Heart left ventricle (tissue), 16 donors: Measurements from ENCODE around the gene ELAVL2. TPM values are rescaled to one million over a fixed set of nuclear protein-coding genes. Genes with fewer than 3 reads are reported as not detected.
A peak's percentile ranks its signal among the peaks of the same experiment; 100 is the strongest.

Experiments used
- ATAC-seq, 4 donors: fragments of 200-7000 bp; cut with Tn5 transposase; one replicate each; pipeline ENCODE4 v1.9.1; 2020 to 2022; ENCODE audit warnings: moderate library complexity in 4 of 4, mild to moderate bottlenecking in 3 of 4, moderate number of reproducible peaks in 1 of 4
- DNase-seq, 5 donors: peaks; one replicate each; pipeline ENCODE4 v3.0.0-alpha.2; 2020
- H3K27ac ChIP-seq, 12 donors: fragments of 200-600 bp; sonication (generic) in 4 of 12; one replicate each; pipeline versions ENCODE4 v1.5.0 to v1.8.0; 2016 to 2022; ENCODE audit warnings: mild to moderate bottlenecking in 2 of 12
- H3K27me3 ChIP-seq, 9 donors: fragments of 200-600 bp; sonication (generic) in 2 of 9; one replicate each; pipeline versions ENCODE4 v1.5.1 to v1.8.0; 2016 to 2022; ENCODE audit warnings: mild to moderate bottlenecking in 3 of 9
- H3K36me3 ChIP-seq, 9 donors: fragments of 200-600 bp; sonication (generic) in 2 of 9; one replicate each; pipeline versions ENCODE4 v1.5.0 to v1.8.0; 2018 to 2022; ENCODE audit warnings: mild to moderate bottlenecking in 2 of 9
- H3K4me1 ChIP-seq, 12 donors: fragments of 200-600 bp; sonication (generic) in 4 of 12; one replicate each; pipeline versions ENCODE4 v1.5.0 to v1.8.0; 2016 to 2022; ENCODE audit warnings: mild to moderate bottlenecking in 3 of 12
- H3K4me3 ChIP-seq, 12 donors: fragments of 200-600 bp; sonication (generic) in 4 of 12; one replicate each; pipeline versions ENCODE4 v1.5.0 to v1.8.0; 2017 to 2022; ENCODE audit warnings: mild to moderate bottlenecking in 9 of 12, moderate library complexity in 4 of 12
- H3K9me3 ChIP-seq, 12 donors: fragments of 200-600 bp; sonication (generic) in 4 of 12; one replicate each; pipeline versions ENCODE4 v1.5.0 to v1.8.0; 2016 to 2022; ENCODE audit warnings: mild to moderate bottlenecking in 1 of 12
- POLR2A ChIP-seq, 2 donors: fragments of 450-650 bp; IDR thresholded peaks; one replicate each; pipeline ENCODE4 v1.6.1; 2017; ENCODE audit warnings: antibody characterized with exemption in 2 of 2, mild to moderate bottlenecking in 2 of 2, moderate library complexity in 2 of 2
- WGBS, 4 donors: extraction: QIAGEN DNeasy Blood & Tissue Kit in 2 of 4; methylation state at CpG; one replicate each; pipeline versions ENCODE4 v1.1.5 to v1.1.7; 2013 to 2018; 5-methylcytosine and 5-hydroxymethylcytosine counted together
- intact Hi-C, 10 donors: fragments of 100-400 bp; cut with DNase I; formaldehyde crosslinking; loops; one replicate each; pipeline versions ENCODE4 v1.11.1 to v1.14.2; 2022
- polyA plus RNA-seq, 2 donors: library from polyadenylated mRNA; stranded (reverse); fragments of 200-250 nt; gene quantifications; one replicate each; pipeline ENCODE4 v1.2.3, GENCODE V29; 2013
- total RNA-seq, 9 donors: library from RNA; depleted of rRNA in 2 of 9; stranded (reverse); fragments of >200 nt in 2 of 9; fragmentation: NEBNext Ultra II Directional in 3 of 9; extraction: Animal tissue kit (Norgen Biotek cat#: 25700) in 3 of 9; gene quantifications; one replicate each; pipeline versions ENCODE4 v1.1.0 to v1.2.4, GENCODE V29; 2016 to 2023
- TF ChIP-seq, protein P1 (sequence below), 12 donors: fragments of 200-600 bp; sonication (generic) in 4 of 12; IDR thresholded peaks; one replicate each; pipeline versions ENCODE4 v1.5.0 to v1.8.0; 2018 to 2022; ENCODE audit warnings: antibody characterized with exemption in 12 of 12, mild to moderate bottlenecking in 5 of 12
- donor health status: ischemic (EF 13 %, LVEDD 7.1; RV severe dilation, severe dysfunction).
- donor health status: healthy with polysubstance abuse.
- donor health status: DM: no; HTN: yes; CAD: no.
- donor health status: DM: no; HTN: no; CAD: no.
- donor health status: ischemic (EF 25% LVEDD 6.9; RV normal size, moderate dysfunction).
- donor health status: ischemic (EF 25% LVEDD 5.7; RV mildly dilated, moderate dysfunction).
- donor health status: healthy.
- donor health status: DM: yes; HTN: yes; CAD: no.
- donor health status: ischemic (EF 35%, LVEDD 5.7; RV mildly dilated, moderate dysfunction).
- donor health status: nonischemic (EF 11% LVEDD 7.7; RV severe dilation, severe dysfunction).
- donor health status: DM: yes; HTN: yes; CAD: no.
- donor health status: PGD.
- donor health status: ischemic (EF 29% LVEDD 5.4; RV normal size, mild dysfunction).
- donor health status: nonischemic (EF 23%, LVEDD 6.1; RV moderate dilation, normal function).

The ELAVL2 gene
- total and polyA plus RNA-seq, 11 donors, result 0.08 to 0.30 (median 0.19) TPM; not detected in 6

DNA sequence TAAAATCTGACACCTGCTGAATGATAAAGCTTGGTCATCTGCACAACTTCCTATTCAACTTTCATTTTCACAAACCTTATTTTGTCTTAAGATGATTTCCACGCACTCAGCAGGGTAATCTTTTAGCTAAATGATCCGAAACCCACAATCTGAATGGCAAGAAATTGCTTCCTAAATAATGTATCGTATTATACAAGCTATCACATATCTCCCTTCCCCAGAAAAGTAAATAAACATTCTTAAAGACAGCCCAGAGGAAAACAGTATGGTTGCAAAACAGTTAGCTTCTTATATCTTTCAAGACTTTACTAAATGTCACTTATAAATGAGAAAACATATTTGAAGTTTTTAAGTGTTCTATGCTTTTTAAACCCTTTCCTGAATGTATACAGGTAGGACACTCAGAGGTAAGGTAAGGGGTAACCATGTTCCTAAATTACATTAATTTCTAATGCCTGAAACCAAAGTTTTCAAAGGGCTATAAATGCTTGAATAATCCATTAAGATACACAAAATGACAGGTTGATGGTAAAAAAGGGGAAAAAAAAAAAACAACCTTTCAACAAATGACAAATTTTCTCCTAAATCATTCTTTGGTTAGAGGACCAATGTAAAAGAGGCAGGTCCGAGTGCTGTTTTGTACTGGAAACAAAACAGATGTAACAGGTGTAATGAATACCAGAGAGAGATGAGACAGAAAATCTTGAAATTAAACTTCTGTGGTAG is 36.3 kb downstream of the ELAVL2 start:
- intact Hi-C loops, result loop anchor here in 2 of 10 donors (5.0 to 10.0 kb wide), 2 partner anchors 65 to 257 kb away; no protein-coding TSS in a partner anchor
- WGBS, 4 donors, result 83 to 90% (median 88%) methylated on average over 4 of the region's 4 CpGs
- Histone ChIP-seq H3K9me3 (peaks cover 0 to 3% (median 0%) of the 10 kb centered on the region in 12 donors), H3K36me3 (no peaks in the 10 kb centered on the region), H3K4me1 (no peaks in the 10 kb centered on the region), H3K27ac (no peak overlapping the region), H3K4me3 (no peak overlapping the region), H3K27me3 (no peaks in the 10 kb centered on the region)
- no peak for TF ChIP-seq POLR2A (IDR thresholded peaks at IDR 0.05)
- TF ChIP-seq, protein P1, sequence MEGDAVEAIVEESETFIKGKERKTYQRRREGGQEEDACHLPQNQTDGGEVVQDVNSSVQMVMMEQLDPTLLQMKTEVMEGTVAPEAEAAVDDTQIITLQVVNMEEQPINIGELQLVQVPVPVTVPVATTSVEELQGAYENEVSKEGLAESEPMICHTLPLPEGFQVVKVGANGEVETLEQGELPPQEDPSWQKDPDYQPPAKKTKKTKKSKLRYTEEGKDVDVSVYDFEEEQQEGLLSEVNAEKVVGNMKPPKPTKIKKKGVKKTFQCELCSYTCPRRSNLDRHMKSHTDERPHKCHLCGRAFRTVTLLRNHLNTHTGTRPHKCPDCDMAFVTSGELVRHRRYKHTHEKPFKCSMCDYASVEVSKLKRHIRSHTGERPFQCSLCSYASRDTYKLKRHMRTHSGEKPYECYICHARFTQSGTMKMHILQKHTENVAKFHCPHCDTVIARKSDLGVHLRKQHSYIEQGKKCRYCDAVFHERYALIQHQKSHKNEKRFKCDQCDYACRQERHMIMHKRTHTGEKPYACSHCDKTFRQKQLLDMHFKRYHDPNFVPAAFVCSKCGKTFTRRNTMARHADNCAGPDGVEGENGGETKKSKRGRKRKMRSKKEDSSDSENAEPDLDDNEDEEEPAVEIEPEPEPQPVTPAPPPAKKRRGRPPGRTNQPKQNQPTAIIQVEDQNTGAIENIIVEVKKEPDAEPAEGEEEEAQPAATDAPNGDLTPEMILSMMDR (IDR thresholded peaks at IDR 0.05), result no peak
- DNase-seq, result no peak
- no peak for ATAC-seq

DNA sequence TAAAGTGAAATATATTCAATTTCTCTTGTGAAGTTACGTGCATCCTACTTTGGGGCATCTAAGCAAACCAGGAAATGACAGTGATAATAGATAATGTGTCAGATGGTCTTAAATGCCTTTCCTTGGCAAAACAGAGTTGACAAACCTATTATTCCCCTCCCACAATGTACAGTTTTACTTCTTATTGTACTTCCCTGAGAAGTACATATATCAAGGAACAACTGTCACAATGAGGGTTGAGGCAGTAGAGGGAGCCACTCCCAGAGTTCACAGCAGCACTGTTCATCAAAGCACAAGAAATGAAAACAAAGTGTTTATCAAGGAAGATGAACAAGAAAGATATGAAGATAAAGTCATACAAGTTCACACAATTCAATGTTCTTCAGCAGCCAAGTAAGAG is 41.1 kb downstream of the ELAVL2 start:
- no peaks in the 10 kb centered on the region for H3K4me1 ChIP-seq
- intact Hi-C loops, result loop anchor here in 1 of 10 donors (2.0 kb wide), 1 partner anchor 18 kb away; no protein-coding TSS in a partner anchor
- DNase-seq, result no peak
- H3K27ac ChIP-seq, result no peak overlapping the region
- H3K4me3 ChIP-seq, result no peak overlapping the region
- no peaks in the 10 kb centered on the region for H3K36me3 ChIP-seq
- WGBS, 4 donors, result 87 to 93% (median 91%) methylated on average over 1 of the region's 1 CpG
- no peak for TF ChIP-seq POLR2A (IDR thresholded peaks at IDR 0.05)
- TF ChIP-seq, protein P1 (IDR thresholded peaks at IDR 0.05), result no peak
- H3K9me3 ChIP-seq, result no peaks in the 10 kb centered on the region
- H3K27me3 ChIP-seq, result no peaks in the 10 kb centered on the region
- ATAC-seq, result no peak

DNA sequence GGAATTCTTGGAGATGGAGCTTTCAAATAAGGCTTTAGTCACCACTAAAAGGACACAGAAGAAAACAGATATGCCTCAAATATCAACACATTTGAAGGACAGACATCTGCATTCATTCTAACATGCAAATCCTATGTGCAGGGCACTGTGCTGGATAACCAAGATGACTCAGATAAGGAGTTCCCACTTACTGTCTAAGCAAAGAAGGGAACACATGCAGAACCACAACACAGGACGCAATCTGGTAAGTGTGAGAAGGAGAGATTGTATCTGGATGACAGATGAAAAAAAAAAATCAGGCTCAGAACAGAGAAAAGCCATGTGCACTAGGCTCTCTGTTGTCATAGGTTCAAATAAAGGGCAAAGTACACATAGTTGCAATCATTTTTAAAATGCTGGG is 42.5 kb downstream of the ELAVL2 start:
- 34 to 84% (median 57%) methylated on average over 1 of the region's 1 CpG for WGBS, 4 donors
- H3K4me1 ChIP-seq, result peaks cover 0 to 10% (median 0%) of the 10 kb centered on the region in 12 donors
- H3K9me3 ChIP-seq, result no peaks in the 10 kb centered on the region
- TF ChIP-seq, protein P1 (IDR thresholded peaks at IDR 0.05), result no peak
- no peak for TF ChIP-seq POLR2A (IDR thresholded peaks at IDR 0.05)
- no peak overlapping the region for H3K4me3 ChIP-seq
- no peaks in the 10 kb centered on the region for H3K27me3 ChIP-seq
- intact Hi-C loops, result no loop called here
- no peaks in the 10 kb centered on the region for H3K36me3 ChIP-seq
- ATAC-seq (no peak), DNase-seq (no peak)
- no peak overlapping the region for H3K27ac ChIP-seq

DNA sequence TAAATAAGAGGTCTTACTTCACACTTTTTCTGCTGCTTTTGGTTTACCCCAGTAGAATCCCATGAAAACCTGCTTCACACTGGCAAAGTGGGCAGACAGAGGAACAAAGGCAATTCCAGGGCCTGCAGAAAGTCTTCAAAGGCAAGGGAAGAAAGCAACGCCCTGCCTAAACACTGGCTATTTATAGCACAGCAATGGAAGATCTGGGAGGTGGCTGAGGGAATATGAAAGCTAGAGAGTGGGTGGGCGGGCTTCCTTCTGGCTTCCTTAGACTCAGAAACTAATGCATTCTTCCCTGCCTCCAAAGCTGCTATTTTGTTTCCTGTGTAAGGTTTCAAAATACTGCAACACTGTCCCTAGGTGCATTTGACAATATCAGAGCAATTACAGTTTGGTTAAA is 46.8 kb downstream of the ELAVL2 start:
- ATAC-seq (peak in 2 of 4 donors; percentile 39 to 52), DNase-seq (no peak)
- Histone ChIP-seq H3K36me3 (no peaks in the 10 kb centered on the region), H3K4me1 (peaks cover 0 to 10% (median 0%) of the 10 kb centered on the region in 12 donors), H3K4me3 (no peak overlapping the region), H3K27ac (no peak overlapping the region), H3K9me3 (no peaks in the 10 kb centered on the region), H3K27me3 (no peaks in the 10 kb centered on the region)
- intact Hi-C loops, result loop anchor here in 1 of 10 donors (10.0 kb wide), 1 partner anchor 54 kb away; no protein-coding TSS in a partner anchor
- TF ChIP-seq, protein P1 (IDR thresholded peaks at IDR 0.05), result no peak
- TF ChIP-seq POLR2A (IDR thresholded peaks at IDR 0.05), result no peak
- 18 to 28% (median 23%) methylated on average over 2 of the region's 2 CpGs for WGBS, 4 donors
